MM.1S (cell line): ENCODE measurements around the gene SCUBE3.

Experiments used
- DNase-seq: peaks from one replicate; pipeline ENCODE4 v3.0.0-alpha.2; 2015
- H2AFZ ChIP-seq: fragments of 300-600 bp; sonication (generic); 2 replicates; pipeline ENCODE4 v1.6.0; 2016; ENCODE audit warnings: antibody characterized with exemption, low read length
- H3F3A ChIP-seq: fragments of 300-600 bp; sonication (generic); 2 replicates; pipeline ENCODE4 v1.6.1; 2016; ENCODE audit warnings: mild to moderate bottlenecking, antibody characterized with exemption, low read length, moderate library complexity, mixed read lengths; ENCODE audit not compliant: insufficient read depth
- H3K27ac ChIP-seq: fragments of 300-600 bp; sonication (generic); 2 replicates; pipeline ENCODE4 v1.5.1; 2016; ENCODE audit warnings: mild to moderate bottlenecking, low read length
- H3K27me3 ChIP-seq: fragments of 300-600 bp; sonication (generic); replicated peaks from 2 replicates; pipeline ENCODE4 v1.6.0; 2016; ENCODE audit warnings: low read length; ENCODE audit not compliant: insufficient read depth
- H3K36me3 ChIP-seq: fragments of 300-600 bp; sonication (generic); replicated peaks from 2 replicates; pipeline ENCODE4 v1.6.1; 2016; ENCODE audit warnings: mild to moderate bottlenecking, low read length, mixed read lengths; ENCODE audit not compliant: insufficient read depth
- H3K4me1 ChIP-seq: fragments of 300-600 bp; sonication (generic); 2 replicates; pipeline ENCODE4 v1.6.1; 2016; ENCODE audit warnings: low read length, mixed read lengths
- H3K4me2 ChIP-seq: fragments of 300-600 bp; sonication (generic); 2 replicates; pipeline ENCODE4 v1.6.0; 2016; ENCODE audit warnings: low read depth, low read length
- H3K4me3 ChIP-seq: fragments of 300-600 bp; sonication (generic); 2 replicates; pipeline ENCODE4 v1.5.1; 2016; ENCODE audit warnings: low read length, mixed read lengths
- H3K79me2 ChIP-seq: fragments of 300-600 bp; sonication (generic); 2 replicates; pipeline ENCODE4 v1.6.1; 2016; ENCODE audit warnings: mixed run types, low read length, mixed read lengths
- H3K9ac ChIP-seq: fragments of 300-600 bp; sonication (generic); 2 replicates; pipeline ENCODE4 v1.6.1; 2016; ENCODE audit warnings: low read length, mixed read lengths
- H3K9me2 ChIP-seq: fragments of 300-600 bp; sonication (generic); replicated peaks from 2 replicates; pipeline ENCODE4 v1.6.1; 2016; ENCODE audit warnings: mild to moderate bottlenecking, low read length, mixed read lengths; ENCODE audit not compliant: insufficient read depth
- H3K9me3 ChIP-seq: fragments of 300-600 bp; sonication (generic); replicated peaks from 2 replicates; pipeline ENCODE4 v1.6.1; 2016; ENCODE audit warnings: mild to moderate bottlenecking, low read length, mixed read lengths; ENCODE audit not compliant: insufficient read depth
- H4K20me1 ChIP-seq: fragments of 300-600 bp; sonication (generic); 2 replicates; pipeline ENCODE4 v1.6.1; 2016; ENCODE audit warnings: mild to moderate bottlenecking, low read length, moderate library complexity, mixed read lengths; ENCODE audit not compliant: insufficient read depth
- EZH2 ChIP-seq: fragments of 300-600 bp; sonication (generic); optimal IDR thresholded peaks from 2 replicates; pipeline ENCODE3; 2017; ENCODE audit warnings: low read depth, mild to moderate bottlenecking, antibody characterized with exemption, low read length, mixed read lengths
- EZH2phosphoT487 ChIP-seq: fragments of 300-600 bp; sonication (generic); IDR thresholded peaks from 2 replicates; pipeline ENCODE4 v1.6.1; 2018; ENCODE audit warnings: antibody characterized with exemption, low read length
- TF ChIP-seq, protein P1 (sequence below): fragments of 300-600 bp; sonication (generic); IDR thresholded peaks from 2 replicates; pipeline ENCODE4 v1.5.1; 2016; ENCODE audit warnings: antibody characterized with exemption, low read length, mixed read lengths

Gene SCUBE3

DNA sequence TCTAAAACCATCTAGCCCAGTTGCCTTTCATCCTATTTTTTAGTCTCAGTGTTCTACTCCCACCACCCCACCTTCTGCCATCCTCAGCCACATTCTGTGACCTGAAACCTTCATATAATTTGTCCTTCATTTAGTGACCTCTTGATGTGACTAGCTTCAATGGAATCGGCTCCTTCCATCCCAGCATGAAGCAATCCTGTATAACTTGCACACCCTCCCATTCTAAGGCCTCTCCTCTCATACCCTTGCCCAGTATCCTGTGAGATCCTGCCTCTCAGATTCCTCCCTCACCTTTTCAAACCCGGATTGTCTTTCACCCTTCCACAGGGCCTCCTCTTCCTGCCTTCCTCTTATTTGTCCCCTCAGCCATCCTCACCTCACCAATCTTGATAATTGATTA is 48.8 kb downstream of the SCUBE3 start:
- no peak overlapping the region for H3K4me2 ChIP-seq
- H3F3A ChIP-seq = peaks cover 16% of the 10 kb centered on the region
- H3K9me3 ChIP-seq = no peaks in the 10 kb centered on the region
- no peak overlapping the region for H3K9ac ChIP-seq
- no peak for DNase-seq
- H4K20me1 ChIP-seq = no peaks in the 10 kb centered on the region
- no peaks in the 10 kb centered on the region for H3K36me3 ChIP-seq
- TF ChIP-seq, protein P1, sequence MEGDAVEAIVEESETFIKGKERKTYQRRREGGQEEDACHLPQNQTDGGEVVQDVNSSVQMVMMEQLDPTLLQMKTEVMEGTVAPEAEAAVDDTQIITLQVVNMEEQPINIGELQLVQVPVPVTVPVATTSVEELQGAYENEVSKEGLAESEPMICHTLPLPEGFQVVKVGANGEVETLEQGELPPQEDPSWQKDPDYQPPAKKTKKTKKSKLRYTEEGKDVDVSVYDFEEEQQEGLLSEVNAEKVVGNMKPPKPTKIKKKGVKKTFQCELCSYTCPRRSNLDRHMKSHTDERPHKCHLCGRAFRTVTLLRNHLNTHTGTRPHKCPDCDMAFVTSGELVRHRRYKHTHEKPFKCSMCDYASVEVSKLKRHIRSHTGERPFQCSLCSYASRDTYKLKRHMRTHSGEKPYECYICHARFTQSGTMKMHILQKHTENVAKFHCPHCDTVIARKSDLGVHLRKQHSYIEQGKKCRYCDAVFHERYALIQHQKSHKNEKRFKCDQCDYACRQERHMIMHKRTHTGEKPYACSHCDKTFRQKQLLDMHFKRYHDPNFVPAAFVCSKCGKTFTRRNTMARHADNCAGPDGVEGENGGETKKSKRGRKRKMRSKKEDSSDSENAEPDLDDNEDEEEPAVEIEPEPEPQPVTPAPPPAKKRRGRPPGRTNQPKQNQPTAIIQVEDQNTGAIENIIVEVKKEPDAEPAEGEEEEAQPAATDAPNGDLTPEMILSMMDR = no peak
- no peak for TF ChIP-seq EZH2phosphoT487
- no peak for TF ChIP-seq EZH2
- peaks cover 31% of the 10 kb centered on the region for H3K79me2 ChIP-seq
- H3K27me3 ChIP-seq = no peaks in the 10 kb centered on the region
- H3K9me2 ChIP-seq = no peaks in the 10 kb centered on the region
- H2AFZ ChIP-seq = no peak overlapping the region
- H3K27ac ChIP-seq = no peak overlapping the region
- H3K4me1 ChIP-seq = peaks cover 18% of the 10 kb centered on the region
- no peak overlapping the region for H3K4me3 ChIP-seq

DNA sequence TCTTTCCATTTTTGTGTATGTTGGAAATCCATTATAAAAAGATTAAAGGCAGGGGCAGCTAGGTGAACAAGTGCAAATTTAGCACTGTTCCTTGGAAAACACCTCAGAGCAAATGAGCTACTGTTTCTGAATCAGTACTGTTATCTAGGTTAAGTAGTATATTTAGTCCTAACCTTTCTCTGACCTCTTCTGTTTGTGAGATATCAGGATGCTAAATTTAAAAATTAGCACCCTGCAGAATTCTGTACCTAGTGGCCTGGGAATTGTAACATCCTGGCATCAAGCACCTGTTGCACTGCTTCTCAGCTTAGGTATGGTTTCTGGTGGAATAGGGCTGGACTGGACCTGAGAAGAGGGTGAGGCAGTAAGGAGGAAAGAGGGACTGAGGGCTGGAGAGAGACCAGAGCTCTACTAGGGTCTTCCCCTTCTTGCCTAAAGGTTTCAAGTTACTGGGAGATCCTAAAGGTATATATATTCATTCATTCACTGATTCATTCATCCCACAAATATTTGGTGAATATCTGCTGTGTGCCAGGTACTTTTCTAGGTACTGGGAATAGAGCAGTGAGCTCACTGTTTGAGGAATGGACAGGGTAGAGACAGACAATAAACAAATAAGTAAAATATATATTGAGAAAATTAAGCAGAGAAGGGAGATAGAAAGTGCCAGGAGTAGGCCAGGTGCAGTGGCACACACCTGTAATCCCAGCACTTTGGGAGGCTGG is 51.0 kb downstream of the SCUBE3 start:
- H3K9ac ChIP-seq = no peak overlapping the region

DNA sequence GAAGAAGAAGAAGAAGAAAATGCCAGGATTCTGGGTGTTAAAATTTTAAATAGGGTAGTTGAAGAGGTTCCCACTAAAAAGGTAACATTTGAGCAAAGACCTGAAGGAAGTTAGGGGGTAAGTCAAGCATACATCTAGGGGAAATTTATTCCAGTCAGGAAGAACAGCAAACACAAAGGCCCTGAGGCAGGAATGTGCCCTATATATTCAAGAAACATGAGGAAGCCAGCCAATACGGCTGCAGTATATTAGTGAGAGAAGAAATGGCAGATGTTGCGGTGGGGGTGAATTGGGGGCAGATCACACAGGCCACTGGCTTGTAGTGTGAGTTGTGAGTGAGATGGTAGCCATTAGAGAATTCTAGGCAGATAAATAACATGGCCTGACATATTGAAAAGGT is 51.8 kb downstream of the SCUBE3 start:
- no peak for TF ChIP-seq EZH2phosphoT487
- no peak for TF ChIP-seq EZH2
- TF ChIP-seq, protein P1 = no peak
- no peaks in the 10 kb centered on the region for H3K36me3 ChIP-seq
- DNase-seq = no peak
- H2AFZ ChIP-seq = no peak overlapping the region
- no peak overlapping the region for H3K9ac ChIP-seq
- H3K4me3 ChIP-seq = no peak overlapping the region
- H3K4me2 ChIP-seq = no peak overlapping the region
- no peaks in the 10 kb centered on the region for H3K9me2 ChIP-seq
- H3K9me3 ChIP-seq = no peaks in the 10 kb centered on the region
- H3K27me3 ChIP-seq = no peaks in the 10 kb centered on the region
- peaks cover 10% of the 10 kb centered on the region for H3K4me1 ChIP-seq
- H4K20me1 ChIP-seq = no peaks in the 10 kb centered on the region
- H3K27ac ChIP-seq = no peak overlapping the region
- peaks cover 4% of the 10 kb centered on the region; the same call in 1 of the 2 replicates for H3F3A ChIP-seq
- H3K79me2 ChIP-seq = peaks cover 17% of the 10 kb centered on the region

More for the DNA sequence above, 51.0 kb downstream of the SCUBE3 start:
- no peaks in the 10 kb centered on the region for H3K27me3 ChIP-seq
- no peak overlapping the region for H3K4me3 ChIP-seq
- H3K79me2 ChIP-seq = peaks cover 24% of the 10 kb centered on the region
- H2AFZ ChIP-seq = no peak overlapping the region
- H3K9me3 ChIP-seq = no peaks in the 10 kb centered on the region
- H4K20me1 ChIP-seq = no peaks in the 10 kb centered on the region
- no peak overlapping the region for H3K4me2 ChIP-seq
- H3K27ac ChIP-seq = no peak overlapping the region
- peaks cover 10% of the 10 kb centered on the region for H3F3A ChIP-seq
- no peaks in the 10 kb centered on the region for H3K36me3 ChIP-seq
- H3K4me1 ChIP-seq = peaks cover 15% of the 10 kb centered on the region
- TF ChIP-seq EZH2 = no peak
- TF ChIP-seq, protein P1 = no peak
- no peak for DNase-seq
- H3K9me2 ChIP-seq = no peaks in the 10 kb centered on the region
